ENCODE results near the gene CERS2. TPM values are rescaled to one million over a fixed set of nuclear protein-coding genes. Genes with fewer than 3 reads are reported as not detected.

Gene CERS2
- total and polyA plus RNA-seq, 2 of the 4 experiments (the other 2 are of a cell fraction) = 118 to 127 TPM

GRCh38 chr1:150981805-150982712 lies 7.4 kb upstream of the CERS2 start, which contains the start of gene ANXA9:
Gene ANXA9, plus strand, starts transcription at chr1:150982292. Its CDS starts 814 bp downstream, at chr1:150983106.
- H2AK5ac ChIP-seq (ENCODE audit: low read depth, low read length) = no peak within 1 kb of the TSS
- H2BK5ac ChIP-seq (ENCODE audit: low read depth, low read length, poor library complexity, severe bottlenecking) = no peak within 1 kb of the TSS
- H3K9me3 ChIP-seq (ENCODE audit: control insufficient read depth, insufficient read depth, low read length) = no peaks in the 10 kb centered on the region
- ATAC-seq (ENCODE audit: low read depth) (peak; percentile 28; the same call in 1 of the 2 replicates), DNase-seq (no peak)
- no peak within 1 kb of the TSS for H2BK15ac ChIP-seq (ENCODE audit: low read depth, low read length)
- CTCF ChIA-PET = interaction anchor here (1.9 kb wide), 1 partner anchor 24 kb away, joined by 4 read pairs; the partner anchor contains the start of gene MINDY1
- H2AFZ ChIP-seq (replicated peaks; ENCODE audit: low read length, poor library complexity) = peak within 1 kb of the TSS; percentile 84
- no peaks in the 10 kb centered on the region for H4K20me1 ChIP-seq (ENCODE audit: insufficient read depth, low read length)
- no peak within 1 kb of the TSS for H3K18ac ChIP-seq (ENCODE audit: low read depth, low read length)
- no peak within 1 kb of the TSS for H3K9ac ChIP-seq (ENCODE audit: low read depth, low read length)
- peaks cover 20% of the 10 kb centered on the region for H3K4me1 ChIP-seq (ENCODE audit: control insufficient read depth, insufficient read depth, low read length)
- POLR2A ChIA-PET (ENCODE audit: unreplicated experiment) = no interaction called here
- no peak within 1 kb of the TSS; the same call in 1 of the 2 replicates for H3K4ac ChIP-seq (ENCODE audit: low read depth, low read length)
- no CpG with 5 or more reads among the region's 12 CpGs for WGBS, 2 experiments (ENCODE audit: extremely low coverage in 2 of 2, insufficient read length in 1 of 2)
- peak within 1 kb of the TSS; percentile 73 for H2AK9ac ChIP-seq (replicated peaks; ENCODE audit: low read depth, low read length, poor library complexity)
- H4K8ac ChIP-seq (ENCODE audit: low read depth in 2 of 2, low read length in 2 of 2) = peak within 1 kb of the TSS in 1 of 2 experiments; percentile 23; a peak in 1 of 4 replicates
- intact Hi-C loops (cut with micrococcal nuclease) = no loop called here
- no peak within 1 kb of the TSS for H3K4me3 ChIP-seq (ENCODE audit: insufficient read depth, low read depth, low read length)
- H3K23ac ChIP-seq (ENCODE audit: low read depth, low read length) = no peak within 1 kb of the TSS
- no peak for TF ChIP-seq CTCF (conservative IDR thresholded peaks at IDR 0.05; ENCODE audit: low read depth, low read length)
- no peak for TF ChIP-seq FOS (IDR thresholded peaks at IDR 0.05; ENCODE audit: low read depth, low read length)
- H4K91ac ChIP-seq (ENCODE audit: insufficient read depth, low read depth, low read length) = no peak within 1 kb of the TSS
- no peak within 1 kb of the TSS for H3K4me2 ChIP-seq (ENCODE audit: low read depth, low read length)
- BruUV-seq (replicated peaks) = no TSS peak
- no peaks in the 10 kb centered on the region for H3K36me3 ChIP-seq (ENCODE audit: control insufficient read depth, insufficient read depth, low read length)
- H2BK20ac ChIP-seq (ENCODE audit: low read depth, low read length) = no peak within 1 kb of the TSS
- H3K27ac ChIP-seq (ENCODE audit: insufficient read depth, low read length) = no peak within 1 kb of the TSS
- H3K14ac ChIP-seq (replicated peaks; ENCODE audit: low read depth, low read length) = no peak within 1 kb of the TSS
- H3K9me1 ChIP-seq (ENCODE audit: insufficient read depth, low read length) = peaks cover 10% of the 10 kb centered on the region
- peaks cover 0 to 4% of the 10 kb centered on the region in 2 experiments; a peak in 1 of 4 replicates for H3K79me1 ChIP-seq (ENCODE audit: low read depth in 1 of 2, low read length in 2 of 2)
- peaks cover 5% of the 10 kb centered on the region; the same call in 1 of the 2 replicates for H3K27me3 ChIP-seq (ENCODE audit: control insufficient read depth, insufficient read depth, low read length)
- no peak within 1 kb of the TSS for H3K56ac ChIP-seq (ENCODE audit: extremely low read depth, insufficient read depth, low read length)
- dilution Hi-C loops (cut with HindIII; ENCODE audit: low sequenced_read_pairs, unreplicated experiment) = no loop called here
- in situ Hi-C loops (cut with MboI; ENCODE audit: low sequenced_read_pairs) = no loop called here
- H4K5ac ChIP-seq (ENCODE audit: low read depth, low read length) = no peak within 1 kb of the TSS; the same call in 1 of the 2 replicates
- H2BK120ac ChIP-seq (ENCODE audit: low read depth, low read length) = no peak within 1 kb of the TSS
